Left hindlimb (tissue), 1 donor: ENCODE measurements around the gene THOC2.
"Not testable (repeated sequence)": the region's sequence is repeated elsewhere in the genome, so short reads cannot be mapped to it uniquely, and the experiment has no call there.

Source experiments
- DNase-seq: peaks from one replicate; pipeline ENCODE4 v3.0.0-alpha.2; 2018

THOC2 gene

GRCh38 chrX:123663720-123664119 is 69.1 kb downstream of the THOC2 start:
- DNase-seq: not testable (repeated sequence)

GRCh38 chrX:123656507-123656906 is 76.3 kb downstream of the THOC2 start:
- not testable (repeated sequence) for DNase-seq

- not testable (repeated sequence) for DNase-seq
These were observed 84.1 kb downstream of the THOC2 start for GRCh38 chrX:123648811-123649181.

- DNase-seq: peak; percentile 36
These were observed 84.6 kb downstream of the THOC2 start for GRCh38 chrX:123648028-123648810.

GRCh38 chrX:123647244-123647643 is 85.6 kb downstream of the THOC2 start:
- no peak for DNase-seq

GRCh38 chrX:123629502-123629901 is 103.3 kb downstream of the THOC2 start:
- no peak for DNase-seq

GRCh38 chrX:123626962-123627361 is 105.9 kb downstream of the THOC2 start:
- no peak for DNase-seq

- no peak for DNase-seq
These were observed 106.9 kb downstream of the THOC2 start for GRCh38 chrX:123625952-123626351.

GRCh38 chrX:123625477-123625876 is 107.4 kb downstream of the THOC2 start:
- no peak for DNase-seq

- no peak for DNase-seq
These were observed 115.8 kb downstream of the THOC2 start for GRCh38 chrX:123617007-123617406.

GRCh38 chrX:123610915-123611314 is 121.9 kb downstream of the THOC2 start:
- DNase-seq: no peak

- no peak for DNase-seq
These were observed 125.0 kb downstream of the THOC2 start for GRCh38 chrX:123607806-123608205.

- DNase-seq: no peak
These were observed 125.6 kb downstream of the THOC2 start for GRCh38 chrX:123607270-123607669.

GRCh38 chrX:123603491-123603890 is 129.4 kb downstream of the THOC2 start:
- DNase-seq: no peak

GRCh38 chrX:123601437-123601836 is 131.4 kb downstream of the THOC2 start:
- DNase-seq: no peak

- DNase-seq: no peak
These were observed 132.7 kb downstream of the THOC2 start for GRCh38 chrX:123600181-123600580.

- no peak for DNase-seq
These were observed 141.9 kb downstream of the THOC2 start for GRCh38 chrX:123590842-123591486.

- no peak for DNase-seq
These were observed 144.1 kb downstream of the THOC2 start for GRCh38 chrX:123588723-123589122.

GRCh38 chrX:123581586-123581985 is 151.3 kb downstream of the THOC2 start:
- DNase-seq: no peak

- no peak for DNase-seq
These were observed 152.1 kb downstream of the THOC2 start for GRCh38 chrX:123580792-123581191.

GRCh38 chrX:123574027-123574426 is 158.8 kb downstream of the THOC2 start:
- DNase-seq: not testable (repeated sequence)

GRCh38 chrX:123570011-123570590 is 162.8 kb downstream of the THOC2 start:
- DNase-seq: no peak

- DNase-seq: no peak
These were observed 169.7 kb downstream of the THOC2 start for GRCh38 chrX:123563167-123563566.
